ENCODE results near the gene TMEM51.
A peak's percentile ranks its signal among the peaks of the same experiment; 100 is the strongest.

TMEM51 gene

DNA sequence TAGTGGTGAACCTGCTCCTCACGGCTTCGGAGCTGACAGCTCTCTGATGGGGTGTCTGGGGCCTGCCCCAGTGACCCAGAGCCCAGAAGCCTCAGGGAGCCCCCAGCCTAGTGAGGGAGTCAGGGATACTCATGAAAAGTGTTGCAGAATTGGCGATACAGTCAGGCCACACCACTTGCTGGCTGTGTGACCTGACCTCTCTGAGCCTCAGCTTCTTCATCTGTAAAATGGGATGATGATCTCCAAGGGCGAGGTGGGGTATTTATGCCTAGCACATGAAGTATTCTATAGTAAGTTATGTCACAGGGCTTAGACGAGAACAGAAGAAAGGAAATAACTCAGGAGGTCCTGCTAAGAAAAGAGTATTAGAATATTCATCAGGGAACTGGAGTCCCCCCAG is 1.6 kb downstream of the TMEM51 start:
- TF ChIP-seq, protein P1, sequence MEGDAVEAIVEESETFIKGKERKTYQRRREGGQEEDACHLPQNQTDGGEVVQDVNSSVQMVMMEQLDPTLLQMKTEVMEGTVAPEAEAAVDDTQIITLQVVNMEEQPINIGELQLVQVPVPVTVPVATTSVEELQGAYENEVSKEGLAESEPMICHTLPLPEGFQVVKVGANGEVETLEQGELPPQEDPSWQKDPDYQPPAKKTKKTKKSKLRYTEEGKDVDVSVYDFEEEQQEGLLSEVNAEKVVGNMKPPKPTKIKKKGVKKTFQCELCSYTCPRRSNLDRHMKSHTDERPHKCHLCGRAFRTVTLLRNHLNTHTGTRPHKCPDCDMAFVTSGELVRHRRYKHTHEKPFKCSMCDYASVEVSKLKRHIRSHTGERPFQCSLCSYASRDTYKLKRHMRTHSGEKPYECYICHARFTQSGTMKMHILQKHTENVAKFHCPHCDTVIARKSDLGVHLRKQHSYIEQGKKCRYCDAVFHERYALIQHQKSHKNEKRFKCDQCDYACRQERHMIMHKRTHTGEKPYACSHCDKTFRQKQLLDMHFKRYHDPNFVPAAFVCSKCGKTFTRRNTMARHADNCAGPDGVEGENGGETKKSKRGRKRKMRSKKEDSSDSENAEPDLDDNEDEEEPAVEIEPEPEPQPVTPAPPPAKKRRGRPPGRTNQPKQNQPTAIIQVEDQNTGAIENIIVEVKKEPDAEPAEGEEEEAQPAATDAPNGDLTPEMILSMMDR (IDR thresholded peaks at IDR 0.05; ENCODE audit: insufficient read depth, low read length, poor library complexity, severe bottlenecking) = no peak
- H3K36me3 ChIP-seq (ENCODE audit: control insufficient read depth, insufficient read depth, low read length) = no peaks in the 10 kb centered on the region
- H3K4me3 ChIP-seq (replicated peaks; ENCODE audit: low read depth, low read length) = no peak overlapping the region
- peaks cover 1% of the 10 kb centered on the region; the same call in 1 of the 2 replicates for H3K27me3 ChIP-seq (replicated peaks; ENCODE audit: control insufficient read depth, insufficient read depth, low read length)
- no peak for DNase-seq (ENCODE audit: extremely low read depth, insufficient read length)

DNA sequence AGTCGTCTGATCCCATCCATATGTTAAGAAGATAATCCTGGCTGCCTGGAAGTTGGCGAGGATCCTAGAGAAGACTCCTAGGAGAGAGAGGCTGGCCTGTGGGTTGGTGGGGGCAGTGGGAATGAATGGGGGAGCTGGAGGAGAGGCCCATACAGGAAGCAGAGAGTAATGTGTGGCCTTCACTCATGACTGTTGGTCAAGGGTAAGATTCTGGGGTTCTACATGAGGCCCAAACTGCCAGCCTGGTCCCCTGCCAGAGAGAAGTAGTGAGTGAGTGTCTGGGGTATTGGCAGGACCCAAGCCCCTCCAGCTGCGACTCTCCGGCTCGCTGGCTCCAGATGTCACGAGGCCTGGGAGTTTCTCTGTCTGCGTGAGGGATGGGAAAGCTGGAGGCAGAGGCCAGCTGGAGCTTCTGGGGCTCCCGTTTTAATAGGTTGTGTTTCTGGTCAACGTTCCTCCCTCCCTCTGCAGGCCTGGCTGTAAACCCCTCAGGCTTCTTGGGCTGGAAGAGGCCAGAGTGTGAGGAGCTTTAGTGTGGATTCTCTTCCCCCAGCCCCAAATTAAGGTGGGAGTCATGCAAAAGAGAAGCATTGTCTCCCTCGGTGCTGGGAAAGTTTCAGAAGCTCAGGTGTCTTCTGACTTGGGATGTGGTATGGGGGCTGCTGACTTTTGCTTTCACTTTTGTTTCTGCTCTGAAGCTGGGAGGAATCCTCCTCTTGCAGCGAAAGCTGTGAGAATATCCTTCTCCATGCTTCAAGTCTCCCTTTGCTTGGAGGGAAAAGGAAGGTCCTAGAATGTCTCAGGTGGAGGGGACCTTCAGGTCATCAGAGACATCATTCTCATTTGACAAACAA is 2.6 kb downstream of the TMEM51 start:
- Histone ChIP-seq H3K4me3 (replicated peaks; ENCODE audit: low read depth, low read length) (peak overlapping the region; percentile 8; the same call in 1 of the 2 replicates), H3K27me3 (replicated peaks; ENCODE audit: control insufficient read depth, insufficient read depth, low read length) (peaks cover 1% of the 10 kb centered on the region; the same call in 1 of the 2 replicates), H3K36me3 (ENCODE audit: control insufficient read depth, insufficient read depth, low read length) (no peaks in the 10 kb centered on the region)
- no peak for DNase-seq (ENCODE audit: extremely low read depth, insufficient read length)
- TF ChIP-seq, protein P1 (IDR thresholded peaks at IDR 0.05; ENCODE audit: insufficient read depth, low read length, poor library complexity, severe bottlenecking) = no peak

DNA sequence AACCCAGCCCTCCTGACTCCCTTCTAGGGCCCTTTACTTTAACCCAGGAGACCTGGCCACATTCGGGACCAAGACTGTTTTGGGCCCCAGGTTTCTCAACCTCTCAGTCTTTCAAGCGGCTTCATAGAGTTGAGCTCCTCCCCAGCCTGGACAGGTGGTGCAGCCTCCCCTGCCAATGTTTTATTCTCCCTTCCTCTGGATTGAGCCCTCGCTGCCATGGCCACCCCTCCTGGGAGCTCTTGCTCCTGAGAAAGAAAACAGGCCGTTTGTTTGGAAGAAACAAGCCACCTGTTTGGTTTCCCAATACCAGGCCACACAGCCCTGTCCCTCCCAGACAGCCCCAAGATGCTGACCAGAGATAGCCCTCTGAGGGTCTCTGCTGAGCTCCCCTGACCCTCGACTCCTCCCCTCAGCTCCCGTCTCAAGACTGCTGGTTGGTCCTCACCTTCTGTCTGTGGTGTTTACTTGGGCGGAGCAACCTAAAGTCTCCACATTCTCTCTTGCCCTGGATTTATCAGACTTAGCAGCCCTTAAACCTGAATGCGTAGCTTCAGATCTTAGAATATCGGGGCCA is 3.3 kb downstream of the TMEM51 start:
- TF ChIP-seq, protein P1 (IDR thresholded peaks at IDR 0.05; ENCODE audit: insufficient read depth, low read length, poor library complexity, severe bottlenecking) = no peak
- H3K36me3 ChIP-seq (ENCODE audit: control insufficient read depth, insufficient read depth, low read length) = no peaks in the 10 kb centered on the region
- no peak for DNase-seq (ENCODE audit: extremely low read depth, insufficient read length)
- H3K4me3 ChIP-seq (replicated peaks; ENCODE audit: low read depth, low read length) = no peak overlapping the region
- peaks cover 1% of the 10 kb centered on the region; the same call in 1 of the 2 replicates for H3K27me3 ChIP-seq (replicated peaks; ENCODE audit: control insufficient read depth, insufficient read depth, low read length)

DNA sequence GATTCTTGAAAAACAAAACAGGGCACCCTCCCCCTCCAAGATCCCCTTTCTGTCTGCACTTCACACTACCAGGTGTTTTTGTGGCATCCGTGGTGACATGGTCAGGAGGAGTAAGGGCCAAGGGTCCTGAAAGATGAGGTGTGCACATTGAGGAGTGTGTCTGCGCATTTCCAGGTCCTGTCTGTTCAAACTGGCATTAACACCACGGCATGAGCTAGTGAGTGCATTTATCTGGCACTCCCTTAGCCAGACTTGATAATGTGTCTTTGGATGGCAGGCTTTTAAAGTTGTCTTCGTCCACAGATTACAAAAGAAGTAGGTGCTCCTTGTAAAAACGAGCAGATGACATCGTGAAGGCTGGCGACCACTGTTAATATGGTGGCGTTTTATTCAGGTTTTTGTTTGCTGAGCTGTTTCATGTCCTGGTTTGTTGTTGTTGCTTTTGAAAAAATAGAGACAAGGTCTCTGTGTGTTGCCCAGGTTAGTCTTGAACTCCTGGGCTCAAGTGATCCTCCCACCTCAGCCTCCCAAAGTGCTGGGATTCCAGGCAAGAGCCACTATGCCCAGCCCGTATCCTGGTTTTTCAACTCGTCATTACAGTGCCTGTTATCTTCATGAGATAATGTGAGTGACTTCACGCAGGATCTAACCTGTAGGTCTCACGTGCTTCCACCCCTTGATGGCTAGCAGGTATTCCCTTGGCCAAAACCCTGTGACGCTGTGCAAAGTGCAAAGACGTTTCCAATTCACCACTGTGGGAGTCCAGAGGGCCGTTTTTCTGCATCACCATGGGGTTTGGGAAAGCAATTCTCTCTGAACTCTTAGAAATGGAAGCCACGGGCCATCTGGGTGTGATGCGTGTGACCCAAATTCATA is 4.2 kb downstream of the TMEM51 start:
- no peaks in the 10 kb centered on the region for H3K36me3 ChIP-seq (ENCODE audit: control insufficient read depth, insufficient read depth, low read length)
- TF ChIP-seq, protein P1 (IDR thresholded peaks at IDR 0.05; ENCODE audit: insufficient read depth, low read length, poor library complexity, severe bottlenecking) = no peak
- H3K27me3 ChIP-seq (replicated peaks; ENCODE audit: control insufficient read depth, insufficient read depth, low read length) = no peaks in the 10 kb centered on the region; the same call in 1 of the 2 replicates
- H3K4me3 ChIP-seq (replicated peaks; ENCODE audit: low read depth, low read length) = no peak overlapping the region
- DNase-seq (ENCODE audit: extremely low read depth, insufficient read length) = no peak

DNA sequence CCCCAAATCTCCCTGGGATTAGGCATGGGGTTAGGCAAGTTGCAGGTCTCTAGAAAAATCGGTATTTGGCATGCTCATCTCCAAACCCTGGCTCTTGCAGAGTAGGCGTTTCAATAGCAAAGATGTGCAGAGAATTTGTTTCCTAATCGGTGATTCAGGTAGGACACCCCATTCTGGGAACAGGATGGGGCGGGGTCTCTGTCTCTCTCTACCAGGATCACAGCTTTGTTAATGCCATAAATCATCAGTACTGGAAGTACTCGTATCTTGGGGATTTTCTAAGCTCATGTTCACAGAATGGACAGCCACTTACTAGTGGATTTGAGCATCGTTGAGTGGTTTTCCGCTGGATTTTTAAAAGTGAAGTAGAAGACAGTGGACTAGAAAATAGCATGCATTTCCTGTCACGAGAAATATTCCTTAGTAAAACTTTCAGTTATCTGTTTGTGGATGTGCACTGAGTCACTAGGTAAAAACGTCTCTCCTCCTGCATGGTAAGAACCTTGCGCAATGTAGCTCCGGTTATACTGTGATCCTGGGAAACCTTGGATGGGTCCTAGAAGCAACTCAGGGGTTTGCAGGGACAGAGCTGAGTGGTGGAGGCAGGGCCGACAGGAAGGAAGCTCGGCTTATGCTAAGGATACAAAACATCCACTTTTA is 5.1 kb downstream of the TMEM51 start:
- no peak overlapping the region for H3K4me3 ChIP-seq (replicated peaks; ENCODE audit: low read depth, low read length)
- H3K36me3 ChIP-seq (ENCODE audit: control insufficient read depth, insufficient read depth, low read length) = no peaks in the 10 kb centered on the region
- no peaks in the 10 kb centered on the region; the same call in 1 of the 2 replicates for H3K27me3 ChIP-seq (replicated peaks; ENCODE audit: control insufficient read depth, insufficient read depth, low read length)
- DNase-seq (ENCODE audit: extremely low read depth, insufficient read length) = no peak
- TF ChIP-seq, protein P1 (IDR thresholded peaks at IDR 0.05; ENCODE audit: insufficient read depth, low read length, poor library complexity, severe bottlenecking) = no peak

All from GM06990 (cell line).